Measurements from ENCODE around the gene TOP3A.

Gene TOP3A

GRCh38 chr17:18277076-18277475, 37.7 kb downstream of the TOP3A start:
- TF ChIP-seq CEBPB (IDR thresholded peaks at IDR 0.05) = no peak
- no peak for TF ChIP-seq NFIC (IDR thresholded peaks at IDR 0.05)
- no peak for TF ChIP-seq EP300 (IDR thresholded peaks at IDR 0.05; ENCODE audit: borderline replicate concordance)
- no peak for TF ChIP-seq TCF12 (IDR thresholded peaks at IDR 0.05; ENCODE audit: low read depth)
- no peak for TF ChIP-seq EGR1 (IDR thresholded peaks at IDR 0.05)
- TF ChIP-seq FOXM1 (IDR thresholded peaks at IDR 0.05; ENCODE audit: borderline replicate concordance, low read depth) = no peak
- TF ChIP-seq RAD21 (IDR thresholded peaks at IDR 0.05; ENCODE audit: low read depth) = no peak
- TF ChIP-seq ZBTB7A (IDR thresholded peaks at IDR 0.05; ENCODE audit: low read depth) = no peak
- no peak for TF ChIP-seq YY1 (IDR thresholded peaks at IDR 0.05; ENCODE audit: low read depth)
- TF ChIP-seq CREB1 (IDR thresholded peaks at IDR 0.05; ENCODE audit: low read depth) = no peak
- no peak for TF ChIP-seq MAX (IDR thresholded peaks at IDR 0.05)
- no peak for TF ChIP-seq REST (IDR thresholded peaks at IDR 0.05; ENCODE audit: low read depth)
- no peak for TF ChIP-seq TAF1 (IDR thresholded peaks at IDR 0.05; ENCODE audit: low read depth)
- no peak for TF ChIP-seq USF1 (IDR thresholded peaks at IDR 0.05)
- TF ChIP-seq TEAD4 (IDR thresholded peaks at IDR 0.05) = no peak

- TF ChIP-seq ZBTB7A (IDR thresholded peaks at IDR 0.05; ENCODE audit: low read depth) = no peak
- no peak for TF ChIP-seq FOXM1 (IDR thresholded peaks at IDR 0.05; ENCODE audit: borderline replicate concordance, low read depth)
- TF ChIP-seq RAD21 (IDR thresholded peaks at IDR 0.05; ENCODE audit: low read depth) = no peak
- no peak for TF ChIP-seq EGR1 (IDR thresholded peaks at IDR 0.05)
- no peak for TF ChIP-seq CEBPB (IDR thresholded peaks at IDR 0.05)
Measured at GRCh38 chr17:18270046-18270931, 44.5 kb downstream of the TOP3A start.

GRCh38 chr17:18267927-18268711, 46.7 kb downstream of the TOP3A start:
- TF ChIP-seq ZBTB7A (IDR thresholded peaks at IDR 0.05; ENCODE audit: low read depth) (no peak), YY1 (IDR thresholded peaks at IDR 0.05; ENCODE audit: low read depth) (no peak), FOXM1 (IDR thresholded peaks at IDR 0.05; ENCODE audit: borderline replicate concordance, low read depth) (no peak), EGR1 (IDR thresholded peaks at IDR 0.05) (no peak), TAF1 (IDR thresholded peaks at IDR 0.05; ENCODE audit: low read depth) (no peak), TEAD4 (IDR thresholded peaks at IDR 0.05) (no peak), USF1 (IDR thresholded peaks at IDR 0.05) (no peak), RAD21 (IDR thresholded peaks at IDR 0.05; ENCODE audit: low read depth) (no peak), CREB1 (IDR thresholded peaks at IDR 0.05; ENCODE audit: low read depth) (no peak), CEBPB (IDR thresholded peaks at IDR 0.05) (no peak), TCF12 (IDR thresholded peaks at IDR 0.05; ENCODE audit: low read depth) (no peak), REST (IDR thresholded peaks at IDR 0.05; ENCODE audit: low read depth) (no peak), NFIC (IDR thresholded peaks at IDR 0.05) (no peak), EP300 (IDR thresholded peaks at IDR 0.05; ENCODE audit: borderline replicate concordance) (no peak), MAX (IDR thresholded peaks at IDR 0.05) (no peak)

GRCh38 chr17:18267366-18267765, 47.4 kb downstream of the TOP3A start:
- TF ChIP-seq CEBPB (IDR thresholded peaks at IDR 0.05) (no peak), CREB1 (IDR thresholded peaks at IDR 0.05; ENCODE audit: low read depth) (no peak), RAD21 (IDR thresholded peaks at IDR 0.05; ENCODE audit: low read depth) (no peak), ZBTB7A (IDR thresholded peaks at IDR 0.05; ENCODE audit: low read depth) (no peak), YY1 (IDR thresholded peaks at IDR 0.05; ENCODE audit: low read depth) (no peak), USF1 (IDR thresholded peaks at IDR 0.05) (no peak), EP300 (IDR thresholded peaks at IDR 0.05; ENCODE audit: borderline replicate concordance) (no peak), TAF1 (IDR thresholded peaks at IDR 0.05; ENCODE audit: low read depth) (no peak), EGR1 (IDR thresholded peaks at IDR 0.05) (no peak), FOXM1 (IDR thresholded peaks at IDR 0.05; ENCODE audit: borderline replicate concordance, low read depth) (no peak), TEAD4 (IDR thresholded peaks at IDR 0.05) (no peak), NFIC (IDR thresholded peaks at IDR 0.05) (no peak), TCF12 (IDR thresholded peaks at IDR 0.05; ENCODE audit: low read depth) (no peak), REST (IDR thresholded peaks at IDR 0.05; ENCODE audit: low read depth) (no peak), MAX (IDR thresholded peaks at IDR 0.05) (no peak)

All from Ishikawa (cell line).